ENCODE data around the gene TOLLIP. TPM values are rescaled to one million over a fixed set of nuclear protein-coding genes. Genes with fewer than 3 reads are reported as not detected.
"Not testable (repeated sequence)": the region's sequence is repeated elsewhere in the genome, so short reads cannot be mapped to it uniquely, and the experiment has no call there.

The TOLLIP gene
- polyA plus RNA-seq, 2 donors = 44.4 to 68.0 TPM

DNA sequence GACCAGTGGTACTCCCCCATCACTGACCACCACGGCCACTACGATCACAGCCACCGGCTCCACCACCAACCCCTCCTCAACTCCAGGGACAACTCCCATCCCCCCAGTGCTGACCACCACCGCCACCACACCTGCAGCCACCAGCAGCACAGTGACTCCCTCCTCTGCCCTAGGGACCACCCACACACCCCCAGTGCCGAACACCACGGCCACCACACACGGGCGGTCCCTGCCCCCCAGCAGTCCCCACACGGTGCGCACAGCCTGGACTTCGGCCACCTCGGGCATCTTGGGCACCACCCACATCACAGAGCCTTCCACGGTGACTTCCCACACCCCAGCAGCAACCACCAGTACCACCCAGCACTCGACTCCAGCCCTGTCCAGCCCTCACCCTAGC lies 62.4 kb downstream of the TOLLIP start:
- not testable (repeated sequence) for H3K9me3 ChIP-seq (ENCODE audit: control insufficient read depth in 2 of 2, insufficient read depth in 1 of 2, low read depth in 1 of 2, low read length in 1 of 2); H3K4me1 ChIP-seq (ENCODE audit: control insufficient read depth in 2 of 2, insufficient read depth in 2 of 2, low read length in 1 of 2); H3K27ac ChIP-seq (ENCODE audit: low read depth in 2 of 2, low read length in 1 of 2); H3K27me3 ChIP-seq (ENCODE audit: control insufficient read depth in 1 of 2, insufficient read depth in 2 of 2, low read length in 2 of 2); H3K36me3 ChIP-seq (ENCODE audit: control insufficient read depth in 2 of 2, insufficient read depth in 2 of 2, low read length in 1 of 2); H3K4me3 ChIP-seq (ENCODE audit: low read depth in 1 of 2, low read length in 2 of 2)
- WGBS, 2 donors = 85 to 88% methylated on average over 4 to 14 of the region's 14 CpGs

DNA sequence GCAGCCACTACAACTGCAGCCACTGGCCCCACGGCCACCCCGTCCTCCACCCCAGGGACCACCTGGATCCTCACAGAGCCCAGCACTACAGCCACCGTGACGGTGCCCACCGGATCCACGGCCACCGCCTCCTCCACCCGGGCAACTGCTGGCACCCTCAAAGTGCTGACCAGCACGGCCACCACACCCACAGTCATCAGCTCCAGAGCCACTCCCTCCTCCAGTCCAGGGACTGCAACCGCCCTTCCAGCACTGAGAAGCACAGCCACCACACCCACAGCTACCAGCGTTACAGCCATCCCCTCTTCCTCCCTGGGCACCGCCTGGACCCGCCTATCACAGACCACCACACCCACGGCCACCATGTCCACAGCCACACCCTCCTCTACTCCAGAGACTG lies 63.1 kb downstream of the TOLLIP start:
- not testable (repeated sequence) for H3K4me1 ChIP-seq (ENCODE audit: control insufficient read depth in 2 of 2, insufficient read depth in 2 of 2, low read length in 1 of 2); H3K9me3 ChIP-seq (ENCODE audit: control insufficient read depth in 2 of 2, insufficient read depth in 1 of 2, low read depth in 1 of 2, low read length in 1 of 2)
- 82 to 87% methylated on average over 12 to 14 of the region's 14 CpGs for WGBS, 2 donors

DNA sequence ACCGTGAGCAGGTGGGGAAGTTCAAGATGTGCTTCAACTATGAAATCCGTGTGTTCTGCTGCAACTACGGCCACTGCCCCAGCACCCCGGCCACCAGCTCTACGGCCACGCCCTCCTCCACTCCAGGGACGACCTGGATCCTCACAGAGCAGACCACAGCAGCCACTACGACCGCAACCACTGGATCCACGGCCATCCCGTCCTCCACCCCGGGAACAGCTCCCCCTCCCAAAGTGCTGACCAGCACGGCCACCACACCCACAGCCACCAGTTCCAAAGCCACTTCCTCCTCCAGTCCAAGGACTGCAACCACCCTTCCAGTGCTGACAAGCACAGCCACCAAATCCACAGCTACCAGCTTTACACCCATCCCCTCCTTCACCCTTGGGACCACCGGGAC lies 63.7 kb downstream of the TOLLIP start:
- WGBS, 2 donors = 90 to 93% methylated on average over 11 to 13 of the region's 14 CpGs
- not testable (repeated sequence) for H3K4me3 ChIP-seq (ENCODE audit: low read depth in 1 of 2, low read length in 2 of 2); H3K9me3 ChIP-seq (ENCODE audit: control insufficient read depth in 2 of 2, insufficient read depth in 1 of 2, low read depth in 1 of 2, low read length in 1 of 2); H3K4me1 ChIP-seq (ENCODE audit: control insufficient read depth in 2 of 2, insufficient read depth in 2 of 2, low read length in 1 of 2); H3K27me3 ChIP-seq (ENCODE audit: control insufficient read depth in 1 of 2, insufficient read depth in 2 of 2, low read length in 2 of 2); H3K36me3 ChIP-seq (ENCODE audit: control insufficient read depth in 2 of 2, insufficient read depth in 2 of 2, low read length in 1 of 2); H3K27ac ChIP-seq (ENCODE audit: low read depth in 2 of 2, low read length in 1 of 2)

More for the DNA sequence above, 63.1 kb downstream of the TOLLIP start:
- H3K27me3 ChIP-seq (ENCODE audit: control insufficient read depth in 1 of 2, insufficient read depth in 2 of 2, low read length in 2 of 2); H3K27ac ChIP-seq (ENCODE audit: low read depth in 2 of 2, low read length in 1 of 2); H3K36me3 ChIP-seq (ENCODE audit: control insufficient read depth in 2 of 2, insufficient read depth in 2 of 2, low read length in 1 of 2); H3K4me3 ChIP-seq (ENCODE audit: low read depth in 1 of 2, low read length in 2 of 2): not testable (repeated sequence)

DNA sequence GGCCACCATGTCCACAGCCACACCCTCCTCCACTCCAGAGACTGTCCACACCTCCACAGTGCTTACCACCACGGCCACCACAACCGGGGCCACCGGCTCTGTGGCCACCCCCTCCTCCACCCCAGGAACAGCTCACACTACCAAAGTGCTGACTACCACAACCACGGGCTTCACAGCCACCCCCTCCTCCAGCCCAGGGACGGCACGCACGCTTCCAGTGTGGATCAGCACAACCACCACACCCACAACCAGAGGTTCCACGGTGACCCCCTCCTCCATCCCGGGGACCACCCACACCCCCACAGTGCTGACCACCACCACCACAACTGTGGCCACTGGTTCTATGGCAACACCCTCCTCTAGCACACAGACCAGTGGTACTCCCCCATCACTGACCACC lies 64.9 kb downstream of the TOLLIP start:
- WGBS, 2 donors = 96 to 97% methylated on average over 9 of the region's 9 CpGs
- not testable (repeated sequence) for H3K9me3 ChIP-seq (ENCODE audit: control insufficient read depth in 2 of 2, insufficient read depth in 1 of 2, low read depth in 1 of 2, low read length in 1 of 2); H3K36me3 ChIP-seq (ENCODE audit: control insufficient read depth in 2 of 2, insufficient read depth in 2 of 2, low read length in 1 of 2); H3K4me1 ChIP-seq (ENCODE audit: control insufficient read depth in 2 of 2, insufficient read depth in 2 of 2, low read length in 1 of 2); H3K27me3 ChIP-seq (ENCODE audit: control insufficient read depth in 1 of 2, insufficient read depth in 2 of 2, low read length in 2 of 2); H3K4me3 ChIP-seq (ENCODE audit: low read depth in 1 of 2, low read length in 2 of 2); H3K27ac ChIP-seq (ENCODE audit: low read depth in 2 of 2, low read length in 1 of 2)

DNA sequence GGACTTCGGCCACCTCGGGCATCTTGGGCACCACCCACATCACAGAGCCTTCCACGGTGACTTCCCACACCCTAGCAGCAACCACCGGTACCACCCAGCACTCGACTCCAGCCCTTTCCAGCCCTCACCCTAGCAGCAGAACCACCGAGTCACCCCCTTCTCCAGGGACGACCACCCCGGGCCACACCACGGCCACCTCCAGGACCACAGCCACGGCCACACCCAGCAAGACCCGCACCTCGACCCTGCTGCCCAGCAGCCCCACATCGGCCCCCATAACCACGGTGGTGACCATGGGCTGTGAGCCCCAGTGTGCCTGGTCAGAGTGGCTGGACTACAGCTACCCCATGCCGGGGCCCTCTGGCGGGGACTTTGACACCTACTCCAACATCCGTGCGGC lies 65.9 kb downstream of the TOLLIP start:
- not testable (repeated sequence) for H3K9me3 ChIP-seq (ENCODE audit: control insufficient read depth in 2 of 2, insufficient read depth in 1 of 2, low read depth in 1 of 2, low read length in 1 of 2); H3K27ac ChIP-seq (ENCODE audit: low read depth in 2 of 2, low read length in 1 of 2); H3K36me3 ChIP-seq (ENCODE audit: control insufficient read depth in 2 of 2, insufficient read depth in 2 of 2, low read length in 1 of 2); H3K4me3 ChIP-seq (ENCODE audit: low read depth in 1 of 2, low read length in 2 of 2); H3K27me3 ChIP-seq (ENCODE audit: control insufficient read depth in 1 of 2, insufficient read depth in 2 of 2, low read length in 2 of 2)
- 94 to 96% methylated on average over 10 to 13 of the region's 18 CpGs for WGBS, 2 donors
- peaks cover 0 to 11% of the 10 kb centered on the region in 2 donors for H3K4me1 ChIP-seq (ENCODE audit: control insufficient read depth in 2 of 2, insufficient read depth in 2 of 2, low read length in 1 of 2)

DNA sequence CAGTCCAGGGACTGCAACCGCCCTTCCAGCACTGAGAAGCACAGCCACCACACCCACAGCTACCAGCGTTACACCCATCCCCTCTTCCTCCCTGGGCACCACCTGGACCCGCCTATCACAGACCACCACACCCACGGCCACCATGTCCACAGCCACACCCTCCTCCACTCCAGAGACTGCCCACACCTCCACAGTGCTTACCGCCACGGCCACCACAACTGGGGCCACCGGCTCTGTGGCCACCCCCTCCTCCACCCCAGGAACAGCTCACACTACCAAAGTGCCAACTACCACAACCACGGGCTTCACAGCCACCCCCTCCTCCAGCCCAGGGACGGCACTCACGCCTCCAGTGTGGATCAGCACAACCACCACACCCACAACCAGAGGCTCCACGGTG lies 66.7 kb downstream of the TOLLIP start:
- H3K27me3 ChIP-seq (ENCODE audit: control insufficient read depth in 1 of 2, insufficient read depth in 2 of 2, low read length in 2 of 2); H3K36me3 ChIP-seq (ENCODE audit: control insufficient read depth in 2 of 2, insufficient read depth in 2 of 2, low read length in 1 of 2); H3K4me3 ChIP-seq (ENCODE audit: low read depth in 1 of 2, low read length in 2 of 2); H3K9me3 ChIP-seq (ENCODE audit: control insufficient read depth in 2 of 2, insufficient read depth in 1 of 2, low read depth in 1 of 2, low read length in 1 of 2); H3K27ac ChIP-seq (ENCODE audit: low read depth in 2 of 2, low read length in 1 of 2): not testable (repeated sequence)
- 87 to 95% methylated on average over 7 to 8 of the region's 11 CpGs for WGBS, 2 donors
- peaks cover 0 to 13% of the 10 kb centered on the region in 2 donors for H3K4me1 ChIP-seq (ENCODE audit: control insufficient read depth in 2 of 2, insufficient read depth in 2 of 2, low read length in 1 of 2)

DNA sequence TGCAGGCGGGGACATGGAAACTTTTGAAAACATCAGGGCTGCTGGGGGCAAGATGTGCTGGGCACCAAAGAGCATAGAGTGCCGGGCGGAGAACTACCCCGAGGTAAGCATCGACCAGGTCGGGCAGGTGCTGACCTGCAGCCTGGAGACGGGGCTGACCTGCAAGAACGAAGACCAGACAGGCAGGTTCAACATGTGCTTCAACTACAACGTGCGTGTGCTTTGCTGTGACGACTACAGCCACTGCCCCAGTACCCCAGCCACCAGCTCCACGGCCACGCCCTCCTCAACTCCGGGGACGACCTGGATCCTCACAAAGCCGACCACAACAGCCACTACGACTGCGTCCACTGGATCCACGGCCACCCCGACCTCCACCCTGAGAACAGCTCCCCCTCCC lies 67.1 kb downstream of the TOLLIP start:
- Histone ChIP-seq H3K27me3 (ENCODE audit: control insufficient read depth in 1 of 2, insufficient read depth in 2 of 2, low read length in 2 of 2) (no peaks in the 10 kb centered on the region), H3K4me1 (ENCODE audit: control insufficient read depth in 2 of 2, insufficient read depth in 2 of 2, low read length in 1 of 2) (peaks cover 0 to 13% of the 10 kb centered on the region in 2 donors), H3K27ac (ENCODE audit: low read depth in 2 of 2, low read length in 1 of 2) (no peak overlapping the region), H3K36me3 (ENCODE audit: control insufficient read depth in 2 of 2, insufficient read depth in 2 of 2, low read length in 1 of 2) (no peaks in the 10 kb centered on the region), H3K9me3 (ENCODE audit: control insufficient read depth in 2 of 2, insufficient read depth in 1 of 2, low read depth in 1 of 2, low read length in 1 of 2) (peaks cover 0 to 2% of the 10 kb centered on the region in 2 donors), H3K4me3 (ENCODE audit: low read depth in 1 of 2, low read length in 2 of 2) (no peak overlapping the region)
- 77 to 81% methylated on average over 20 of the region's 20 CpGs for WGBS, 2 donors

DNA sequence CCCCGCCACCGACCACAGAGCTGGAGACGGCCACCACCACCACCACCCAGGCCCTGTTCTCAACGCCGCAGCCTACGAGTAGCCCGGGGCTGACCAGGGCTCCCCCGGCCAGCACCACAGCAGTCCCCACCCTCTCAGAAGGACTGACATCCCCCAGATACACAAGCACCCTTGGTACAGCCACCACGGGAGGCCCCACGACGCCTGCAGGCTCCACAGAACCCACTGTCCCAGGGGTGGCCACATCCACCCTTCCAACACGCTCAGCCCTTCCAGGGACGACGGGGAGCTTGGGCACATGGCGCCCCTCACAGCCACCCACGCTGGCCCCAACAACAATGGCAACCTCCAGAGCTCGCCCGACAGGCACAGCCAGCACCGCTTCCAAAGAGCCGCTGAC lies 67.7 kb downstream of the TOLLIP start:
- no peaks in the 10 kb centered on the region for H3K36me3 ChIP-seq (ENCODE audit: control insufficient read depth in 2 of 2, insufficient read depth in 2 of 2, low read length in 1 of 2)
- H3K4me1 ChIP-seq (ENCODE audit: control insufficient read depth in 2 of 2, insufficient read depth in 2 of 2, low read length in 1 of 2) = peaks cover 0 to 13% of the 10 kb centered on the region in 2 donors
- no peaks in the 10 kb centered on the region for H3K27me3 ChIP-seq (ENCODE audit: control insufficient read depth in 1 of 2, insufficient read depth in 2 of 2, low read length in 2 of 2)
- 93% methylated on average over 20 of the region's 20 CpGs for WGBS, 2 donors
- H3K9me3 ChIP-seq (ENCODE audit: control insufficient read depth in 2 of 2, insufficient read depth in 1 of 2, low read depth in 1 of 2, low read length in 1 of 2) = peaks cover 0 to 2% of the 10 kb centered on the region in 2 donors
- no peak overlapping the region for H3K27ac ChIP-seq (ENCODE audit: low read depth in 2 of 2, low read length in 1 of 2)
- H3K4me3 ChIP-seq (ENCODE audit: low read depth in 1 of 2, low read length in 2 of 2) = no peak overlapping the region

DNA sequence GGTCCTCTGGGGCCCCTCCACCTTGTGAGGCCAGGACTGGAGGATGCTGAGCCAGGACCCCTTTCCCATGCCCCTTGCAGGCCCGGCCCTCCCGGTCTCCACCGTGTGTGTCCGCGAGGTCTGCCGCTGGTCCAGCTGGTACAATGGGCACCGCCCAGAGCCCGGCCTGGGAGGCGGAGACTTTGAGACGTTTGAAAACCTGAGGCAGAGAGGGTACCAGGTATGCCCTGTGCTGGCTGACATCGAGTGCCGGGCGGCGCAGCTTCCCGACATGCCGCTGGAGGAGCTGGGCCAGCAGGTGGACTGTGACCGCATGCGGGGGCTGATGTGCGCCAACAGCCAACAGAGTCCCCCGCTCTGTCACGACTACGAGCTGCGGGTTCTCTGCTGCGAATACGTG lies 68.7 kb downstream of the TOLLIP start:
- Histone ChIP-seq H3K27me3 (ENCODE audit: control insufficient read depth in 1 of 2, insufficient read depth in 2 of 2, low read length in 2 of 2) (no peaks in the 10 kb centered on the region), H3K4me3 (ENCODE audit: low read depth in 1 of 2, low read length in 2 of 2) (no peak overlapping the region), H3K4me1 (ENCODE audit: control insufficient read depth in 2 of 2, insufficient read depth in 2 of 2, low read length in 1 of 2) (peaks cover 0 to 13% of the 10 kb centered on the region in 2 donors), H3K9me3 (ENCODE audit: control insufficient read depth in 2 of 2, insufficient read depth in 1 of 2, low read depth in 1 of 2, low read length in 1 of 2) (peaks cover 0 to 2% of the 10 kb centered on the region in 2 donors), H3K36me3 (ENCODE audit: control insufficient read depth in 2 of 2, insufficient read depth in 2 of 2, low read length in 1 of 2) (no peaks in the 10 kb centered on the region), H3K27ac (ENCODE audit: low read depth in 2 of 2, low read length in 1 of 2) (no peak overlapping the region)
- WGBS, 2 donors = 90 to 94% methylated on average over 25 of the region's 25 CpGs

DNA sequence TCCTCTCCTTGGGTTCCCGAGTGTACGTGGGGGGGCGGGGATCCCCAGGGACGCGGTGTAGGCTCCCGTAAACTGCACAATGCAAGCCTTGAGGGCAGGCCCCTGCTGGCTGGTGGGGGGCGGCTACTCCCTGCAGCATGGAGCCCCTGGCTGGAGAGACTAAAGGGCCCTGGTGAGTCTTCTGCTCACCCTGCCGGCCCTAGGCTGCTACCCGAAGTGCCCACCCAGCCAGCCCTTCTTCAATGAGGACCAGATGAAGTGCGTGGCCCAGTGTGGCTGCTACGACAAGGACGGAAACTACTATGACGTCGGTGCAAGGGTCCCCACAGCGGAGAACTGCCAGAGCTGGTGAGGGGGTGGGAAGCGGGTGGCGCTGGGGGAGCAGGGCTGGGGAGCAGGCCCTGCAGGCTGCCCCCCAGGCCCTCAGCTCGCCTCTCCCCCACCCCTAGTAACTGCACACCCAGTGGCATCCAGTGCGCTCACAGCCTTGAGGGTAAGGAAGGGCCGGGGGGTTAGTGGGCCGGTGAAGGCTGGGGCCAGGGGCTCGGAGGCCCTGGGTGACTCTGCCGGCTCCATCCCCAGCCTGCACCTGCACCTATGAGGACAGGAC lies 69.7 kb downstream of the TOLLIP start:
- Histone ChIP-seq H3K27ac (ENCODE audit: low read depth in 2 of 2, low read length in 1 of 2) (no peak overlapping the region), H3K4me1 (ENCODE audit: control insufficient read depth in 2 of 2, insufficient read depth in 2 of 2, low read length in 1 of 2) (peaks cover 0 to 13% of the 10 kb centered on the region in 2 donors), H3K9me3 (ENCODE audit: control insufficient read depth in 2 of 2, insufficient read depth in 1 of 2, low read depth in 1 of 2, low read length in 1 of 2) (no peaks in the 10 kb centered on the region), H3K36me3 (ENCODE audit: control insufficient read depth in 2 of 2, insufficient read depth in 2 of 2, low read length in 1 of 2) (no peaks in the 10 kb centered on the region), H3K4me3 (ENCODE audit: low read depth in 1 of 2, low read length in 2 of 2) (no peak overlapping the region), H3K27me3 (ENCODE audit: control insufficient read depth in 1 of 2, insufficient read depth in 2 of 2, low read length in 2 of 2) (no peaks in the 10 kb centered on the region)
- WGBS, 2 donors = 87 to 88% methylated on average over 21 to 23 of the region's 23 CpGs
